K562 (cell line): ENCODE results near the gene LRRC8C.

Experiments used
- ATF4 ChIP-seq: fragments of 450-650 bp; formaldehyde crosslinking; IDR thresholded peaks from 2 replicates; pipeline ENCODE4 v1.4.0; 2022; ENCODE audit warnings: mild to moderate bottlenecking, moderate library complexity
- BRF2 ChIP-seq: IDR thresholded peaks from 3 replicates; pipeline ENCODE4 v1.6.1; 2011; ENCODE audit warnings: borderline replicate concordance, mild to moderate bottlenecking; ENCODE audit not compliant: insufficient read length, insufficient read depth
- CHAMP1 ChIP-seq: fragments of 450-650 bp; IDR thresholded peaks from 2 replicates; pipeline ENCODE4 v1.6.1; 2016; ENCODE audit warnings: mild to moderate bottlenecking
- CTCF ChIP-seq, 3 experiments: IDR thresholded peaks in 2 of 3; conservative IDR thresholded peaks in 1 of 3; 2 replicates each; pipeline ENCODE4 v1.5.1; 2011 to 2012; ENCODE audit warnings: low read length in 3 of 3, mild to moderate bottlenecking in 3 of 3, control low read depth in 2 of 3, improper control_type of control experiment in 1 of 3, inconsistent platforms in 1 of 3, low read depth in 1 of 3, mixed read lengths in 1 of 3, moderate library complexity in 1 of 3; ENCODE audit not compliant: insufficient read depth in 2 of 3
- HDAC6 ChIP-seq: IDR thresholded peaks from 2 replicates; pipeline ENCODE4 v1.6.1; 2012; ENCODE audit warnings: low read depth, mild to moderate bottlenecking, control low read depth, inconsistent platforms, low read length, moderate library complexity
- JUND ChIP-seq, 2 experiments: IDR thresholded peaks; 2 replicates in 1 of 2; 3 replicates in 1 of 2; pipeline ENCODE4 v1.6.1; 2011; ENCODE audit warnings: borderline replicate concordance in 2 of 2, low read depth in 2 of 2, low read length in 2 of 2, improper control_type of control experiment in 1 of 2, missing biosample characterization in 1 of 2, missing genetic modification characterization in 1 of 2, missing genetic modification reagents in 1 of 2
- SAFB2 ChIP-seq: fragments of 200-400 bp; formaldehyde crosslinking; IDR thresholded peaks from 2 replicates; pipeline ENCODE4 v1.6.1; 2018; ENCODE audit warnings: borderline replicate concordance, low read length, low read depth, moderate library complexity; ENCODE audit not compliant: severe bottlenecking
- SMARCC2 ChIP-seq: fragments of 450-650 bp; IDR thresholded peaks from 2 replicates; pipeline ENCODE4 v1.6.1; 2017; ENCODE audit warnings: antibody characterized with exemption, moderate library complexity, mild to moderate bottlenecking, low read depth
- SRF ChIP-seq, 2 experiments: fragments of 250-450, 450-650 bp in 1 of 2; sonication (Bioruptor Pico) in 1 of 2; sonication (generic) in 1 of 2; formaldehyde crosslinking; IDR thresholded peaks; 2 replicates each; pipeline versions ENCODE4 v1.5.0 to v1.5.1; 2020 to 2022; ENCODE audit warnings: mild to moderate bottlenecking in 1 of 2, missing genetic modification reagents in 1 of 2
- USF2 ChIP-seq: sonication (generic); formaldehyde crosslinking; IDR thresholded peaks from 2 replicates; pipeline ENCODE4 v1.5.0; 2020; ENCODE audit warnings: missing genetic modification reagents
- ZNF609 ChIP-seq: sonication (generic); formaldehyde crosslinking; IDR thresholded peaks from 2 replicates; pipeline ENCODE4 v1.8.1; 2023; ENCODE audit warnings: missing genetic modification reagents, mild to moderate bottlenecking, borderline replicate concordance

- TF ChIP-seq JUND (IDR thresholded peaks at IDR 0.05; ENCODE audit: borderline replicate concordance, low read depth, low read length) (no peak), JUND (tag; IDR thresholded peaks at IDR 0.05; ENCODE audit: borderline replicate concordance, low read depth, low read length) (no peak), ATF4 (CRISPR knock-in tag) (no peak), HDAC6 (no peak), USF2 (peak; percentile 31; the same call in 1 of the 2 replicates), SMARCC2 (no peak), CHAMP1 (no peak), SRF (CRISPR knock-in tag; IDR thresholded peaks at IDR 0.05) (no peak), SAFB2 (no peak), BRF2 (no peak), CTCF (IDR thresholded peaks at IDR 0.05 in 2 of 3, conservative IDR thresholded peaks at IDR 0.05 in 1 of 3; ENCODE audit: insufficient read depth in 2 of 3, low read depth in 1 of 3, low read length in 3 of 3) (no peak), ZNF609 (CRISPR knock-in tag) (no peak)
These were observed 94.8 kb downstream of the LRRC8C start for GRCh38 chr1:89727517-89728312.
